ENCODE measurements around the gene URB2.

- TF ChIP-seq CTCF (IDR thresholded peaks at IDR 0.05) (no peak), MAX (CRISPR knock-in tag; IDR thresholded peaks at IDR 0.05) (no peak), ATF2 (CRISPR knock-in tag; IDR thresholded peaks at IDR 0.05; ENCODE audit: borderline replicate concordance, low read depth) (no peak), TEAD4 (CRISPR knock-in tag; IDR thresholded peaks at IDR 0.05) (no peak), ESRRA (CRISPR knock-in tag; IDR thresholded peaks at IDR 0.05; ENCODE audit: borderline replicate concordance) (no peak), TCF7 (CRISPR knock-in tag; IDR thresholded peaks at IDR 0.05; ENCODE audit: low read depth) (no peak), ZNF512 (CRISPR knock-in tag; IDR thresholded peaks at IDR 0.05; ENCODE audit: borderline replicate concordance) (no peak), CBFB (CRISPR knock-in tag; IDR thresholded peaks at IDR 0.05; ENCODE audit: low read depth) (no peak), ETV6 (CRISPR knock-in tag; IDR thresholded peaks at IDR 0.05) (no peak), ZNF396 (CRISPR knock-in tag; IDR thresholded peaks at IDR 0.05; ENCODE audit: borderline replicate concordance) (no peak)
These were observed 24.0 kb downstream of the URB2 start for GRCh38 chr1:229650045-229650444.

All from WTC11 (cell line).